ENCODE measurements around the gene TNFAIP3.

The TNFAIP3 gene

GRCh38 chr6:137872581-137873115 lies 5.6 kb downstream of the TNFAIP3 start:
- no peak for TF ChIP-seq TOX (CRISPR knock-in tag; IDR thresholded peaks at IDR 0.05; ENCODE audit: borderline replicate concordance)
- no peak for TF ChIP-seq CREB5 (CRISPR knock-in tag; IDR thresholded peaks at IDR 0.05; ENCODE audit: low read depth)
- TF ChIP-seq ZNF70 (CRISPR knock-in tag; IDR thresholded peaks at IDR 0.05), result no peak
- no peak for TF ChIP-seq RARB (CRISPR knock-in tag; IDR thresholded peaks at IDR 0.05)
- ATAC-seq, result no peak

DNA sequence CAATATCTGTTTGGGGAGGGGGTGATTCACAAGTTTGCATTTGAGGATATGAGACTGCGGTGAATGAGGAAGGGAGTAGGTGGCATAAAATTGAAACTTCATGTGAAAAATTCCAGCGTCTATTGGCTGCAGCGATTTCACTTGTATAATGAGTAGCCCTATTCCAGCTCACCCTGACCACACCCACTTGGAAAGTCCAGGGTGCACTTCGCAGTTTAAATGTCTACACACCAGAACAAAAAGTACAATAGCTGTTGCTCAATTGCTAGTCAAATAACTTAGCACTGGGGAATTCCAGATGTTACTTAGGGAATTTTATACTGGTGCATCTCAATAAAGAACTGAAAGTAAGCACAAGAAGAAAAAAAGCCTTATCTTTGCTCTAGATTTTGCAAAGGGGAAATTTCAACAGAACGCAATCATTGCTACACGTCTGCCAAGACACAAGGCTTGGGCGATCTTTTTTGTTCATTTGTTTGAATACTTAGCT lies 6.3 kb downstream of the TNFAIP3 start:
- no peak for ATAC-seq
- TF ChIP-seq ZNF70 (CRISPR knock-in tag; IDR thresholded peaks at IDR 0.05) (no peak), TOX (CRISPR knock-in tag; IDR thresholded peaks at IDR 0.05; ENCODE audit: borderline replicate concordance) (no peak), OSR1 (CRISPR knock-in tag; IDR thresholded peaks at IDR 0.05) (no peak), ESRRG (CRISPR knock-in tag; IDR thresholded peaks at IDR 0.05) (no peak), TSHZ2 (CRISPR knock-in tag; IDR thresholded peaks at IDR 0.05) (no peak), ZNF8 (CRISPR knock-in tag; IDR thresholded peaks at IDR 0.05) (no peak), TCF4 (CRISPR knock-in tag; IDR thresholded peaks at IDR 0.05; ENCODE audit: borderline replicate concordance) (no peak), ZC3H10 (CRISPR knock-in tag; IDR thresholded peaks at IDR 0.05) (no peak), ZFP30 (CRISPR knock-in tag; IDR thresholded peaks at IDR 0.05) (no peak)
- TF ChIP-seq, protein P1, sequence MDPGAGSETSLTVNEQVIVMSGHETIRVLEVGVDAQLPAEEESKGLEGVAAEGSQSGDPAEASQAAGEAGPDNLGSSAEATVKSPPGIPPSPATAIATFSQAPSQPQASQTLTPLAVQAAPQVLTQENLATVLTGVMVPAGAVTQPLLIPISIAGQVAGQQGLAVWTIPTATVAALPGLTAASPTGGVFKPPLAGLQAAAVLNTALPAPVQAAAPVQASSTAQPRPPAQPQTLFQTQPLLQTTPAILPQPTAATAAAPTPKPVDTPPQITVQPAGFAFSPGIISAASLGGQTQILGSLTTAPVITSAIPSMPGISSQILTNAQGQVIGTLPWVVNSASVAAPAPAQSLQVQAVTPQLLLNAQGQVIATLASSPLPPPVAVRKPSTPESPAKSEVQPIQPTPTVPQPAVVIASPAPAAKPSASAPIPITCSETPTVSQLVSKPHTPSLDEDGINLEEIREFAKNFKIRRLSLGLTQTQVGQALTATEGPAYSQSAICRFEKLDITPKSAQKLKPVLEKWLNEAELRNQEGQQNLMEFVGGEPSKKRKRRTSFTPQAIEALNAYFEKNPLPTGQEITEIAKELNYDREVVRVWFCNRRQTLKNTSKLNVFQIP (CRISPR knock-in tag; IDR thresholded peaks at IDR 0.05; ENCODE audit: borderline replicate concordance, low read depth), result no peak
- TF ChIP-seq, protein P2, sequence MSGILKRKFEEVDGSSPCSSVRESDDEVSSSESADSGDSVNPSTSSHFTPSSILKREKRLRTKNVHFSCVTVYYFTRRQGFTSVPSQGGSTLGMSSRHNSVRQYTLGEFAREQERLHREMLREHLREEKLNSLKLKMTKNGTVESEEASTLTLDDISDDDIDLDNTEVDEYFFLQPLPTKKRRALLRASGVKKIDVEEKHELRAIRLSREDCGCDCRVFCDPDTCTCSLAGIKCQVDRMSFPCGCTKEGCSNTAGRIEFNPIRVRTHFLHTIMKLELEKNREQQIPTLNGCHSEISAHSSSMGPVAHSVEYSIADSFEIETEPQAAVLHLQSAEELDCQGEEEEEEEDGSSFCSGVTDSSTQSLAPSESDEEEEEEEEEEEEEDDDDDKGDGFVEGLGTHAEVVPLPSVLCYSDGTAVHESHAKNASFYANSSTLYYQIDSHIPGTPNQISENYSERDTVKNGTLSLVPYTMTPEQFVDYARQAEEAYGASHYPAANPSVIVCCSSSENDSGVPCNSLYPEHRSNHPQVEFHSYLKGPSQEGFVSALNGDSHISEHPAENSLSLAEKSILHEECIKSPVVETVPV (CRISPR knock-in tag; IDR thresholded peaks at IDR 0.05), result no peak

DNA sequence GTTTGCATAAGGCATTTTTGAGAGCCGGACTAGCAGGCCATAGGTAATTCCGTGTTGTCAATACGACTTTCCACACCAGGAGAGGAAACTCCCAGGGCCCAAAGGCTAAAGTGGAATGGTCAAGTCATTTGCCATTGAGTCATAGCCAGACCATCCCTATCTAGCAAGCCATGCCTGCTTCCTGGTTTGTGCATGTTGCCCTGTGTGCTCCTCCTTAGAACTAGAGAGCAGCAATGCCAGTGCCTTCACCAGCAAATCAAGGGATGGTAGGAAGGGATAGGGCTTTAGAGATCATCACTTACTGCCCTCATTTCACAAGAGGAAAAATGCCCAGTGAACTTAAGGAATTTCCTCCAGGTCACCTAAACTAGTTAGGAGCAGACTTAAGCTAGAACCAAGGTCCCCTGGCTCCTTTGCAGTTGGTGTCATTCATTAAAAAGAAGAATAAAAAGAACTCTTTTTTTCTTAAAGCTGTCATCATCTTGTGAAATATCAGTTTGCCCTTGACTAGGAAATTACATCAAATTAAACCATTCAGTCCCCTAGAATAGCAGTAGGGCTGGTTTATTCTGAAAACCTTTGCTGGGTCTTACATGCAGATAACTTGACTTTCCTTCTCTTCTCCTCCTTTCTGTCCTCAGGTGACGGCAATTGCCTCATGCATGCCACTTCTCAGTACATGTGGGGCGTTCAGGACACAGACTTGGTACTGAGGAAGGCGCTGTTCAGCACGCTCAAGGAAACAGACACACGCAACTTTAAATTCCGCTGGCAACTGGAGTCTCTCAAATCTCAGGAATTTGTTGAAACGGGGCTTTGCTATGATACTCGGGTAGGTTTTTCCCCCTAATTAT lies 7.4 kb downstream of the TNFAIP3 start:
- no peak for ATAC-seq

More for the DNA sequence above, 7.4 kb downstream of the TNFAIP3 start:
- no peak for TF ChIP-seq OSR1 (CRISPR knock-in tag; IDR thresholded peaks at IDR 0.05)
- no peak for TF ChIP-seq TSHZ2 (CRISPR knock-in tag; IDR thresholded peaks at IDR 0.05)
- TF ChIP-seq GLIS3 (CRISPR knock-in tag; IDR thresholded peaks at IDR 0.05), result no peak
- no peak for TF ChIP-seq PATZ1 (CRISPR knock-in tag; IDR thresholded peaks at IDR 0.05; ENCODE audit: borderline replicate concordance)
- no peak for TF ChIP-seq BACH2 (CRISPR knock-in tag; IDR thresholded peaks at IDR 0.05; ENCODE audit: borderline replicate concordance)
- TF ChIP-seq, protein P2 (CRISPR knock-in tag; IDR thresholded peaks at IDR 0.05), result no peak
- no peak for TF ChIP-seq ZFP30 (CRISPR knock-in tag; IDR thresholded peaks at IDR 0.05)
- no peak for TF ChIP-seq ISL1 (CRISPR knock-in tag; IDR thresholded peaks at IDR 0.05)
- TF ChIP-seq ZNF565 (CRISPR knock-in tag; conservative IDR thresholded peaks at IDR 0.05; ENCODE audit: low read depth), result no peak
- TF ChIP-seq ESRRG (CRISPR knock-in tag; IDR thresholded peaks at IDR 0.05), result no peak

Measured in SK-N-SH treated with all-trans-retinoic acid at 6 μM for 48 hours (cell line).